ENCODE measurements around the gene NFKB1.

GRCh38 chr4:102632241-102633065 is 131.3 kb downstream of the NFKB1 start:
- no peak for TF ChIP-seq CTCF (IDR thresholded peaks at IDR 0.05)
- TF ChIP-seq POLR2A (IDR thresholded peaks at IDR 0.05), result no peak
